GM18870 (cell line): Measurements from ENCODE around the gene AQP7.
"Not testable (repeated sequence)": the region's sequence is repeated elsewhere in the genome, so short reads cannot be mapped to it uniquely, and the experiment has no call there.

Experiments
- ATAC-seq: cut with Tn5 transposase; IDR thresholded peaks from one replicate; pipeline ENCODE4 v1.9.1; 2021; ENCODE audit warnings: moderate library complexity; ENCODE audit not compliant: unreplicated experiment

AQP7 gene

DNA sequence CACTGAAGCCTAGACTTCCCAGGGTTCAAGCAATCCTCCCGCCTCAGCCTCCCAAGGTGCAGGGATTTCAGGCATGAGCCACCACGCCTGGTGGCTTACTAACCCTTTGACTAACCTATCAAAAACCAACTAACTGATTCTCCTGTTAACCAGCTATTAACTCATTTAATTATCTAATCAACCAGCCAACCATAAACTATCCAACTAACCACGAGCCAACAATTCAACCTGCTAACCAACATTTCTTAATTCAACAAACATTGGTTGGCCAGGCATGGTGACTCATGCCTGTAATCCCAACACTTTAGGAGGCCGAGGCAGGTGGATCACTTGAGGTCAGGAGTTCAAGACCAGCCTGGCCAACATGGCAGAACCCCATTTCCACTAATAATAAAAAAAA lies 3.3 kb downstream of the AQP7 start:
- ATAC-seq: not testable (repeated sequence)

DNA sequence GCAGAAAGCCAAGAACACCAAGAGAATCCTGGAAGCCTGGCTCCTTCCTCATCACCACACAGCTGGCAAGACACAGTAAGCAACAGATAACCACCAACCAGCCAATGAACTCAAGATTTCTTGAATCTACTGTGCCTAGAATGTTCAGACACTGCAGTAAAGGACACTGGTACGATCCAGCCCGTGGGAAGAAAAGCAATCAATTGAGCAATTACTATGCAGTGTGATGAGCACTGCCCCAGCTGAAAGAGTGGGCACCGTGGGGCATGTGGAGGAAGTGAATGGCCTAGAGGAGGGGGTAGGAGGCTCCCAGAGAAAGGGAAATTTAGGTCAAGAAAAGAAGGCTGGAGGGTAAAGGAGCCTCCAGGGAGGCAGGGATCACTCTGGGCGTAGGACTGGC lies 4.6 kb downstream of the AQP7 start:
- ATAC-seq: not testable (repeated sequence)

DNA sequence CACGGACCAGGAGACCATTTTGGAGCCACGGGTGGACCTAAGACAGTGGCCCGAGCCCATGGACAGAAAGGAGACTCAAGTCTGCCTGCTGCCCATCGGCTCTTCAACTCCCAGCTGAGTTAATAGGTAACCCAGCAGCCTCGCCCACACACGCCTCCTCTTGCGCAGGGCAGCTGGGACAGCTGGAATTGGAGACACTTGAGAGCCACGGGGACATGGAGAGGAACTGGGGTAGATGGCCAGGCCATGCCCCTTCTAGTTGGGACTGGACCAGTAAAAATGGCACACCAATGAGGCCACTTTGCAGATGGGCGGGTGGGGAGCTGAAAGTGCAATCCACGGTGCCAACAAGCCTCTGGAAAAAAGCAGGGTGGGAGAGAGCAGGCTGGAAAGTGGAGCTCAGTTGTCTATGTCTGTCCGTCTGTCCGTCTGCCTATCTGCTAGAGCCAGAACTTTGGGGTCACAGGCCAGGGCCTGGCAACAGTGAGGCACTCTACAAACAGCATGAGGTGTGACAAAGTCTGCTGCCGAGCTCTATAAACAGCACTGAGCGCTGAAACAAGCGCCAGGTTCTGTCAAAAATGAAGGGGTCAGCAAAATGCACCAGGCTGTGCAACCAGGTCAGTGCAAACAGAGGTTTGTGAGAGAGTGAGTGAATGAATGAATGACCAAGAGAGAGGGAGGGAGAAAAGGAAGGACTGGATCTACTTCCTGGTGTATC lies 7.0 kb downstream of the AQP7 start:
- not testable (repeated sequence) for ATAC-seq

DNA sequence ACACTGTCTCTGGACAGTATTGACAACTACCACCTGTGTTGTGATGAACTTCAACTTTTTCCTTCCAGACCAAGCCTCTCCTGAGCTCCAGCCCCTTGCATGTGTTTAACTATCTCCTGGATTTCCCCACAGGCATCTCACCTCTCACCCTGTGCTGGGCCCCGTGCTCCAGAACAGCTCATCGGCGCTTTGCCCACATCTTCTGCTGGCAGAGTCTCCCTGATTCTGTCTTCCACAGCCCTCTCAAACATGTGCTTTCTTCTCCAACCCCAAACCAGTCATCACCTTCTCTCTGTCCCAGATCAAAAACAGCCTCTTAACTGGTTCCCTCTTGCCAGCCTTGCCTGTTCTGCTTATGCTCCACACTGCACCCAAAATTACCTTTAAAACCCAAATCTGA lies 8.4 kb downstream of the AQP7 start:
- not testable (repeated sequence) for ATAC-seq

DNA sequence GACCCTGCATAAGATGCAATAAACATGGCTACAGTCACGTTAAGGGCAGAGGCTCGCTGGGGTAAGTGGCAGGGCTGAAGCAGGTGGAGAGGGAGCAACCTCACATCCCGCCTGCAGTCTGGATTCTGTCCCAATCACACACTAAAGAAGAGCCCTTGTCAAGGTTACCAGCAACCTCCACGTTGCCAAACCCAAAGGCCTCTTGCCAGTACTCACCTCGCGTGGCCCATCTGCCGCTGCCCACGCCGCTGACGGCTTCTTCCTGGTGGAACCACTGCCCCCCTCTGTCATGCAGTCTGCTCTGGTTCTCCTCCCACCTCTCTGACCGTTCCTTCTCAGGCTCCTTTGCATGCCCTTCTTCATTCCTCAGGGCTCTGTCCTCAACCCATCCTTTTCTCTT lies 8.8 kb downstream of the AQP7 start:
- no peak for ATAC-seq

DNA sequence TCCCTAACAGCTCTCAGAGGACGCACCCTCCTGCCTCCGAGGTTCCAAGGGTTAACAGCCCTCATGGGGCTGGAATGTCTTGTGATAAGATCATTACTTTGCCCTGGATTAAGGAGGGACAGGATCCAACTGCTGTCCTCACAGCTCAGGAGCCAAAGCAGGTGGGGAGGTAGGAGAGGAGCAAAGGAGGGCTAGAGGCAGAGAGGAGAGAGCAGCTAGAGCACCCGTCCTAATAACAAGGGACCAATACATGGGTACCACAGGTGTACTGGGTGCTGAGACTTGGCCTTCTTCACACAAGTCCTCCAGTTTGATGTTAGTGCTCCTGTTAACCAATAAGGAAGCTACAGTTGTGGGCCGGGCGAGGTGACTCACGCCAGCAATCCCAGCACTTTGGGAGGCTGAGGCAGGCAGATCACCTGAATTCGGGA lies 9.8 kb downstream of the AQP7 start:
- ATAC-seq: not testable (repeated sequence)

DNA sequence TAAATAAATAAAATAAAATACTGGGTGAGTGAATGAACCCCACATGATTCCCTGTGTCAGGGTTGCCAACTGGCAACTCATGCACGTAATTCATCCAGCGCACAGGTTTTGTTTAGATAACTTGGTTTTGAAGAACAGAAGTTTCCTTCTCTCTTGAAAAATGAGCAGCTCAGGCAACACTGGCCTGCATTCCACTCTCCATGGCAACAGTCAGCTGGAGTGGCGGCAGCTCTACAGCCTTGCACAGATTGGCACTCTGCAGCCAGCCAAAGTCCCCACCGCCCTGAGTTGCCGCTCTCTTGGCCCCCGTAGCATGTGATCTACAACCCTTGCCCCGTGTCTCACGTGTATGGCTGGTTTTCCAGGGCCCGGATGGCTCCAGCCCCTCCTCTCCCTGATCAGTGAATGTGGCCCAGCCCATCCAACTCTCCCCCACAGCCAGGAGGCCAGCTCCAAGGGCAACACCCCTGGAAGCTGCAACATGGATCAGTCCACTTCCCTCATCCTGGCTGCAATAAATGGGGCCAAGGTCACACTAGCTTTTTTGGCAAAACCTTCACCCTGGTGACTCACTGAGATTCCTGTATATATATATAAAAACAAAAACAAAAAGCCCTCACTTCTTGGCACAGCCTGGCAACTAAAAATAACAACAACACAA lies 11.1 kb downstream of the AQP7 start:
- not testable (repeated sequence) for ATAC-seq

DNA sequence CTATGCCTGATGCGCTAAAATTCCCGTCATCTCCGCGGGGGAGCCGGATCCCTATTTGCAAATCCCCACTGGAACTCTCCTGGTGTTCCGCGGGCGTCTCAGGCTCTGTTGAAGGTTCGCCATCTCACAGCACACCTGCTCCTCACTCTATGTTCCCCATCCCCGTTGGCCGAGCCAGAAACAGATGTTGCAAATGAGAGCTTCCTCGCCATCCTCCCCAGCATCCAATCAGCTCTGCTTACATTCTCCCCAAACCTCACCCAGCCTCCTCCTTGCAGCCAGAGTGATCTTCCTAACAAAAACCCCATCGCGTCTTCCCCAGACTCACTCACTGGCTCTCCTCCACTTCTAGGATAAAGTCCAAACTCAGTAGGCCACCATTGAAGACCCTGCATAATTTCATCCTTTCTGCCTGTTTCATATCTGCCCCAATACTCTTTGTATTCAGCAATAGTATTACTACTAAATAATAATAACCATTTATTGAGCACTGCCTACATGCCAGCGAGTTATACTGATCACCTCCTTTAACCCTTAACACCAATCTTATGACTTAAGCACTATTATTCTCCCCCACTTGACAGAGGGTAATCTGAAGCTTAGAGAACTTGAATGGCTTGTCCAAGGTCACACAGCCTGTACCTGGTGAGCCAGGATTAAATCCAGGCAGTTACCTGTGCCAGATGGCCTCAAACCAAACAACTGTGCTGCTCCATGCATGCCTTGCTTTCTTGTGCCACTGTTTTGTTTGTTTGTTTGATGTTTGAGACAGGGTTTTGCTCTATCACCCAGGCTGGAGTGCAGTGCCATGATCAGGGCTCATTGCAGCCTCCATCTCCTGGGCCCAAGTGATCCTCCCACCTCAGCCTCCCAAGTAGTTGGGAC lies 14.0 kb downstream of the AQP7 start:
- no peak for ATAC-seq

DNA sequence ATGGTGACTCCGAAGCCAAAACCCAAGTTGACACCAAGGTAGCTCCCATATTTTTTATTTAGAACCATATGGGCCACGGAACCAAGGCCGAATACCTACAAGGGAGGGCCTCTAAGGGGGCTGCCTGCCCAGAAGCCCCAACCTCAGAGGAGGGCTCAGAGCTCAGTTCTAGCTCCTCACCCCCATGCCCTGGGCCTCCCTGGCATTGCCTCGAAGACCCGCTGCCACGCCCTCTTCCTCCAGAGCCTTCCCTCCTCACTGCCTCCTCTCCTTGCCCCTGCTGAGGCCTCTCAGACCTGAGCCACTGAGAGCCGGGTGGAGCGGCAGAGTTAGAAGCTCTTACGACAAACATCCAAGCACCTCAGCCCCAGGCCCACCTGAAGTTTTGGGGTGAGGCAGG lies 15.4 kb downstream of the AQP7 start:
- ATAC-seq: not testable (repeated sequence)

DNA sequence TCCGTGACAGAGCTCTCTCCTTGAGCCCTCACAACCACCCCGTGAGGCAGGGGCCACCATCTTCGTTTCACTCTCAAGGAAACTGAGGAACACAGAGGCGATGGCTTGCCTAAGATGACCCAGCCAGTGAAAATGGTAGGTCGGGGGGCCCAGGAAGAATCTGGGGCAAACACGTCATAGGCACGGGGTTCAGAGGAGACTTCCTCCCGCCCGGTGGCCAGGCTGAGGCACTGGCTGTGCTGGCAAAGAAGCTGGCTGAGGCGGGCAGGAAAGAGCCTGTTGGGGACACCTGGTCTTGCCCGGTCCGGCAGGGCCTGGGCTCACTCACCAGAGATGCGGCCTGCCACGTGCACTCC lies 15.7 kb downstream of the AQP7 start:
- not testable (repeated sequence) for ATAC-seq

DNA sequence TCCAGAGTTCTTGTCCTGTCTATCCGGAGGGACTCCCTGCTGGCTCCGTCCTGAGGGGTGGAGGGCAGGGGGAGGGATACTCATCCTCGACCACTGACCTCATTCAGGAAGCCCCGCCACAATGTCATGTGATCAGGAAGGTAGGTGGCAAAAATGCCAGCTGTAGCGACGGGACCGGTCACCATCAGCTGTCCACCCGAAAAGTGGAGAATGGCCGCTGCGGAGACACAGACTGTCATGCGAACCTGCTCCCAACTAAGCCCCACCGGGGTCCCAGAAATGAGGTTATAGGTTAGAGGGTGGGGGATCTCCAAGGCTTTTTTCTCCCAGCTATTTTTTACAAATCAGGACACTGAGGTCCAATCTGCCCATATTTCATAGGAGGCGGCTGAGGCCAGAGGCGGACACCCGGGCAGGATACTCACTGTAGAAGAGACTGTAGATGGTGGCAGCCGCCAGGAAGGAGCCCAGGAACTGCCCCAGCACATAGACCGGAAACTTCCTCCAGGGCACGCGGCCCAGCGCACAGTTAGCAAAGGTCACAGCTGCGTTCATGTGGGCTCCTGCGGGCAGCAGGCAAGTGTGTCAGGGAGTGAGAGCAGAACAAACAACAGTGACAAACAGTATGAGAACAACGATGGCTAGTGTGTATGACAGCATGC lies 16.3 kb downstream of the AQP7 start:
- not testable (repeated sequence) for ATAC-seq

DNA sequence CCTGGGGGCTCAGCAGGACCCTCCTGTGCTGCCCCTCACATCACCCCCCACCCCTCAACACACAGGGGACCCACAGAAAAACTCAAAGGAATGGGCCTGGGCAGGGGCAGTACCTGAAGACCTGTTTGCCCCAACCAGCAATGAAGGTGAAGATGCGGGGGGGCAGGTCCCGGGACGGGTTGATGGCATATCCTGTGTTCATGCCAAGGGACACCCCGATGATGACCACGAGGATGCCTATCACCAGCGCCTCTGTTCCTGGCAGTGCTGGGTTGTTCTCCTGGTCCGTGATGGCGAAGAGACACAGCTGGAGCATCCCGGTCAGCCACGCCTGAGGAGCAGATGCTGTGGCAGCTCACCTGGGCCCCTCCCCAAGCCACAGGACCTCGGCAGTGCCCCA lies 16.8 kb downstream of the AQP7 start:
- not testable (repeated sequence) for ATAC-seq

DNA sequence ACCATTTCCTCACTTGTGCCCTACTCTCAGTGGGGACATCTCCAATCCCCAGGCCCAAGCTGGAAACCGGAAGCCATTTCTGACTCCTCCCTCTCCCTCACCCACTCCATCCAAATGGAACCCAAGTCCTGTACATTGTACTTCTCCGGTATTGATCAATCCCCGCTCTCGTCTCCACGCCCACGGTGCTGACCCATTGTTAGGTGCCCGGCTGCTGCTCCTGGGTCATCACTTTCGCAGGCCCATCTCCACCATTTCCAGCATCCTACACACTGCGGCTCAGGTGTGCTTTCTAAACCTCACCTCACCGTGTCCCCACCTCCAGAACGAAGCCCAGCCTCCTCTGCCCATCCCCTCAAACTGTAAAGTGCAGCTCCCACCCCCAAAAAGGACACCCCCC lies 19.0 kb downstream of the AQP7 start:
- ATAC-seq: not testable (repeated sequence)

DNA sequence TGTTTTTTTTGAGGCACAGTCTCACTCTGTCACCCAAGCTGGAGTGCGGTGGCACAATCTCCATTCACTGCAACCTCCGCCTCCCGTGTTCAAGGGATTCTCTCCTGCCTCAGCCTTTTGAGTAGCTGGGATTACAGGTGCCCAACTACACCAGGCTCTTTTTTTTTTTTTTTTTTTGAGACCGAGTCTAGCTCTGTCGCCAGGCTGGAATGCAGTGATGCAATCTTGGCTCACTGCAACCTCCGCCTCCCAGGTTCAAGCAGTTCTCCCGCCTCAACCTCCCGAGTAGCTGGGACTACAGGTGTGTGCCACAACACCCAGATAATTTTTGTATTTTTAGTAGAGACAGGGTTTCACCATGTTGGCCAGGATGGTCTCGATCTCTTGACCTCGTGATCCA lies 20.0 kb downstream of the AQP7 start:
- ATAC-seq: not testable (repeated sequence)

DNA sequence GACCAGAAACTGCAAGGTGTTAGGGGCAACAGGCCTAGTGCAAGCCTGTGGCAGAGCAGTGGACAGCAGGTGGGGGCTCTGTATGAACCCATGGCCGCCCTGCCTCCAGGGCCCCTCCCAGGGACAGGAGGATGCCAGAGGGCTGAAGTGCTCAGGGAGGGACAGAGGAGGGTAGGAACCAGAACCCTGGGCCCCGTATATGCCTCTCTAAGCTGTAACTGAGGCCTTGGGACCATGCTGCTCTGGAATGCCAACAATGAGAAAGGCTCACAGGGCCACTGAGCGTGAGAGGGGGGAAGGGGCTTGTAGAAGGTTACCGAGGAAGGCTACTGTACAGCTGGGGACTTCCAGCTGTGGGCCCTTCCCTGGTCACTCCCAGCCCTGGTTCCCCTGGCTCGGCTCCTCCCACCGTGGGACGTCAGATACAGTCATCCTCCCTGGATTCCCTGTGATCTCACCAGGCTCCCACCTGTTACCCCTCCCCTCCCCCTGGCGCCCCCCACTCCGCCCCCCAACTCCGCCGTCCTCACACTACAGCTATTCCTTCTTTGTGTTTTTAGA lies 21.1 kb downstream of the AQP7 start:
- ATAC-seq: no peak

DNA sequence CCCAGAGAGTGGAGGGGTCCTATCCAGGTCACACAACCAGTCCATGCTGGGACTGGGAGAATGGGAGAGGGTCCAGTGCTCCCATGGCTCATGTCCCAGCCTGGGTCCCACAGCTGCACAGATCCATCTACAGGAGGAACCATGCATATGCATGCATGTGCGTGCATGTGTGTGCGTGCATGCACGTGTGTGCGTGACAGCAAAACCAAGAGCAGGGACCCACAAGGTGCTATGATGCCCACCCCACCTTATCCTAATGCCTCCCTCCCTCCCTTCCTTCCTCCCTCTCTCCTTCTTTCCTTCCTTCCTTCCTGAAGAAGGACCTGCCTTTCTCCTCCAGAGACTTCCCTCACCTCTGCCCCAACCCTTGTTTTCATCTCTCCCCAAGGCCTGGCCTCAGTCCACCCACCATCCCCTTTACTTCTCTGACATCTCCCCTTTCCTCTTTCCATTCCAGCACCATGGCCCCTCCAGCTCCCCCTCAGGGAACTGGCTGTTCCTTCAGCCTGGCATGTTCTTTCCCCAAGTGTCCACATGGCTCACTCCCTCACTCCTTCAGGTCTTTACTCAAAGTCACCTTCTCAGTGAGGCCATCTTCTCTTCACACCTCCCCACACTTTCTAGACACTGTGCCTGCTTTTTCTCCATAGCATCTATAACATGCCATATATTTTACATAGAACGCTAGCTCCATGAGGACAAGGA lies 21.8 kb downstream of the AQP7 start:
- ATAC-seq: no peak

DNA sequence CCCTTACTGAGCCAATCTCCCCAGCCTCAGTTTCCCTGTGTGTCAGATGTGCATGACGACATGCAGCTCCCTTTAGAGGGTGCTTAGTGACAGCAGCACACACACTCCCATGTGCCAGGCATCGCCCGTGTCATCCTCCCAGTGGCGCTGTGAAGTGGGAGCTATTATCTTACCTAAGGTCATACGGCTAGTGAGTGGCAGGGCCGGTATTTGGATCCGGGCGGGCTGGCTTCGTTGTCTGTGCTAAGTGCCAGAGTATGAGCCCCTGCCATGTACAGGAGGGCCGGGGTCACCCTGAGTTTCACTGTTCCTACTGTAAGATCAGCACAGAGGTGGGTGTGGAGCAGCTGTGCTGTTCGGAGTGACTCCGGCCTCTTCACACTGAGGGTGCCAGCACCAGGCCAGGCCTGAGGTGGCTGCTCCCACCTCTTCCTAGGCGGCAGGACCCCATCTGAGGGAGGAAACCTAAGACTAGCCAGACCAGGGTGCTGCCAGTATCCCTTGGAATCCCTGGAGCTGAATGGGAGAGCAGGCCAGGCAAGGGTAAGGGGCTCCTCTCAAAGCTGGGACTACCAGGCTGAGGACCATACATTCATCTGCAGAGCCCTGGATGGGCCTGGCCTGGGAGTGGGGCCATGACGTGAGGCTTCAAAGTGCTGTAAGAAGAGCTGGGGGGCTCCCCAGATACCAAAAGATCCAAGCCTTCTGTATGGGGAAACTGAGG lies 22.5 kb downstream of the AQP7 start:
- ATAC-seq: no peak

DNA sequence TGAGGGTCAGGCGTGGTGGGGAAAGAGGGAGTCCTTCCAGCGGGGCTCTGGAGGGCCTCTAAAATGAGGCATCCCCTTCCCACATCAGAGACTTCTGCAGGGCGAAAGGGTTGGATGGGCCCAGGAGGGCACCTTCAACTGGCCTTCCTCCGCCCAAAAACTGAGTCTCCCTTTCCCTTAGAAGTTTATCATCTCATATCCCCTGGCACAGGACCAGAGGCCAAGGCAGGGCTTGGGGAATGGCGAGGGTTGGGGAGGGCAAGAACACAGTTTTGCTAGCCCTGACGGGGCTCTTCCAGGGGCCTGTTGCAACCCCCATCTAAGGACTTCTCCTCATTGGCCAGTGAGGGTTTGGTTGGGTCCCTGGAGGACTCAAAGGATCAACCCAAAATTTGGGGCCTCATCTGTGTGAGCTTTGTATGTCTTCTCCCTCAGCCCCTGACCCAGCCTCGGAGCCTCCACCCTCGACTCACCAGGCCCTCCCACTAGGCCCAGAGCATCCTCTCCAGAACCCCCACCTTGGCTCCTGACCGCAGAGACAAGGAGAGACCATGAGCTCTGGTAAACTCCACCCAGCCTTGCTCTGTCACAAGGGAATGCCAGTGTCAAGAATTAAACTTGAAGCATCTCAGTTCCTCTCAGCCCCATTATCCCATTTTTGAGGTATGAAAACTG lies 24.1 kb downstream of the AQP7 start:
- ATAC-seq: no peak
